ENCODE measurements around the gene B3GLCT.
A peak's percentile ranks its signal among the peaks of the same experiment; 100 is the strongest.
"Not testable (repeated sequence)": the region's sequence is repeated elsewhere in the genome, so short reads cannot be mapped to it uniquely, and the experiment has no call there.

Gene B3GLCT

DNA sequence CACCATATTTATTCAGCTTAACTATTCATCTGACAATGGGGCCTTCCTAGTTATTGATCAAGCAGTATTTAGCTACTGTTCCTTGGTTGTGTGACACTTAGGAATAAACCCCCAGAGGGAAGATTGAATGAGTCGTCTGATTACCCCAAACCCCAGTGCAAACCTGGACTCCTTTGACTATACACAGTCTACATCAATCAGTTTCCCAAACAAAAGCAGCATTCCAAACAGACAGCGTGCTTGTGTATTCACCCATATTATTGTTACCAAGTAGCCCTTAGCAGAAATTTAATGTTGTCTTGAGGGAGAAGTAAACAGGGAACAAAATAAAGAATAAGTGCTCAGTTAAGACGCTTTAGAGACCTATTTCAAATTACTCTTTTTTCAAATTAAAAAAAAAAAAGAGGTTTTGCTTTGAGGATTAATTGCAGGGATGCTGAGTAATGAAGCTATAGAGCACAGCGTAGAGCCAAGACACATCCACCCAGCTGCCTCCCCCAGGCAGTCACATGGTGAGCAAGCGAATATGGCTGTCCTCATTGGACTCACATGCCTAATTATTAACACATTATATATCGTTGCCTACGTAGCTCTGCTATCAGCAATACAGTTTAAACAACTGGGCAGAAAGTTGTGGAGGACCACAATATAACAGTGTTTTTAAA lies 14.7 kb upstream of the B3GLCT start:
- DNase-seq, result no peak

DNA sequence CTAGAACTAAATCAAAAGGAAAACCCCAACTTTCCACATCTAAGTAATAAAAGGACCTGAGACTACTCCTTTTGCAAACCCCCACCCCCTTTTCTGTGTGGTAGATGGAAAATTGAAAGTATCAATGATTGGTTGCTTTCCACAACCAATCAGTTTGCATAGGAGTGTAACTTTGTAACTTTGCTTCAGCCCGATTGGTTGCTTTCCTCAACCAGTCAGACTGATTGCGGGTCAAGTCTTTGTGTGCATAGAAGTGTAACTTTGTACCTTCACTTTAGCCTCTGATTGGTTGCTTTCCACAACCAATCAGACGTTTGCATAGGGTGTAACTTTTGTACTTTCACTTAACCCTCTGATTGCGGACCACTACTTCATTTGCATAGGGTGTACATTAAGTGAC lies 8.0 kb upstream of the B3GLCT start:
- DNase-seq, result no peak

GRCh38 chr13:31192306-31192705 lies 7.5 kb upstream of the B3GLCT start:
- DNase-seq, result no peak

- no peak for DNase-seq
Observed at GRCh38 chr13:31195616-31196015, 4.2 kb upstream of the B3GLCT start.

DNA sequence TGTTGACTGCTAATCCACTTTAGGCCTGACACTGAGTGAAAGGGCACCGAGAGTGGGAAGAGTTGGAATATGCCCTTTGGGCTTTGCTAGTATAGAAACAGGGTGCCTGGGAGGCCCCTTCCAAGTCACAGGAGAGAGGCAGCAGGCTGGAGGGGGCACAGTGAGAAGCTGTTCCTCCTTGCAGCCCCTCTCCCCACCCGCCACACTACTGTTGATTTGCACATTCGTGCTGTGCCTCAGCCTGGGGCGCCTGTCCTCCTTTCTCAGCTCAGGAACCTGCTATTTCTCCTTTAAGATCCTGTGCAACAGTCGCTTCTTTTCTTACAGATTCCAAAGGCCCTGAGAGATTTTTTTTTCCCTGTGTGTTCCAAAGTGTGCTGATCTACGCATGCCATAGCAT lies 2.8 kb upstream of the B3GLCT start:
- DNase-seq, result no peak

DNA sequence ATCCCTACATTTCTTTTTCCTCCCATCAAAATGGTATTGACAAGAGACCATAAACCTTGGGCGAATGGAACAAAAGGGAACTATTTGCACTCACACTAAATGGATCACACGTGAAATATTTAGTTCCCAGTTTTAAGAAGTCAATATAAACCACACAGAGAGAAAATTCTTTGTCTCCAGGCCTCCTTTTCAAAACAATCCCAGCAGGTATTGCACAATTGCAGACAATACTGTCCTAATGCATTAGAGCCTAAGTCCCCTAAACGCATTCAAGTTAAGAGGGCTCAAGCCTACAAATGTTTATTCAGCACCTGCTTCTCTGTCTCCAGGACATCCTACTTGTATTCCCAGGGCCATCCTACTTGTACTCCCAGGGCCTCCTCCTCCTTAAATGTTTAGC lies 1.3 kb upstream of the B3GLCT start:
- DNase-seq, result no peak

DNA sequence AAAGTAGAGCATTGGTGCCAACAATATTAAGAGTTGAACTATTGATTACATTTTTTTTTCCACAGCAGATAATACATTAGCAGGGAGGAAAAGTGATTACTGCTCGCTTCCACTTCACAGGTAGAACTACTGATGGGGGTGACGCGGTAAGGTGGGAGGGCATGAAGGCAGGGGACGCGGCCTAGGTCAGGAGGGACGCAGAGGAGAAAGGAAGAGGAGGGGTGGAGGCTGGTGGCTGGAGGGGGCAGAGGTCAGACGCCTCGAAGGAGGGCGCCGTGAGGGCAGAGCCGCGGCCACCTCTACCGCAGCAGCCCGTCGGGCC lies 287 bp upstream of the B3GLCT start:
- no peak for DNase-seq

DNA sequence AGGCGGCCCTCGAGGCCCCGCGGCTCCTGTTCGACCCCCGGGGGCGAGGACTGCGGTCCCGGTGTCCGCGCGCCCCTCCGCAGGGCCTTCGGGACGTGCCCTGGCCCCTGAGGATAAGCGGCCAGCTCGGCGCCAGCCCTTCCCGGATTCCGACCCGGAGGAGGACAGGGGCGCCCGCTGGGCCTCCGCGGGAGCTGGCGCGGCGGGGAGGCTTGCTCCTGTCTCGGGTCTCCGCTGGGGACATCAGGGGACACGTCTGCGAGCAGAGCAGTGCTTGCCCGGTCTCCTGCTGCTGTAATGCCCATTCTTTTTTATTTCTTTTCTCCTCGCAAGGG lies 829 bp downstream of the B3GLCT start:
- peak; percentile 43 for DNase-seq

DNA sequence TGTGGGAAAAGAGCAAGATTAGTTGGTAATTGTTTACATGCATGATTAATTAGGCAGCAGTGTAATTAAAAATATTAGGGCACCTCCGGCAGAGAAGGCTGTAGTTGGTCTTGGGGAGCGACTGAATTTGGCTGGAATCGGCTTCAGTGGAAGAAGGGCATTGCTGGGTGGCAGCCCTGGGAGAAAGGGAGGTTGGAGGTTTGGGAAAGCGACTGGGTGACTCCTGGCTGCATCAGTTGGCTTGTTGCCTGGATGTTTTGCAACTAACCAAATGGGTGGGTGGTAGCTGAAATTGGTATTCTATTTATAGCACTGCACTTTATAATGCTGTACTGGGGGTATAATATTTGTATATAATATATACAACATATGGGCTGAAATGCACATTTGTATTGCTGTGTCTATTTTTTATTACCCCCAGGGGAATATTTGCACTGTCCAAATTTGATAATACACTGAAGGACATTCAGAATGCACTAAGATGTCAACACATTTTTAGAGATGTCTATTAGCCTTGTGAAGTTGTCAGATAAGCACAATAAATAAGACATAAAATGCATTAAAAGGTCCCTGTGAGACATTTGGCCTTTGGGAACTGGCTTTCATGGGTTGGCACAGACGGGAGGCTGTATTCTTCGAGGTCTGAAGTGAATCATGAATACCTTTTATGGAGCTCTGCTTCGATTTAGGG lies 1.7 kb downstream of the B3GLCT start:
- DNase-seq, result no peak

- DNase-seq, result no peak
Observed at GRCh38 chr13:31204592-31204991, 4.8 kb downstream of the B3GLCT start.

DNA sequence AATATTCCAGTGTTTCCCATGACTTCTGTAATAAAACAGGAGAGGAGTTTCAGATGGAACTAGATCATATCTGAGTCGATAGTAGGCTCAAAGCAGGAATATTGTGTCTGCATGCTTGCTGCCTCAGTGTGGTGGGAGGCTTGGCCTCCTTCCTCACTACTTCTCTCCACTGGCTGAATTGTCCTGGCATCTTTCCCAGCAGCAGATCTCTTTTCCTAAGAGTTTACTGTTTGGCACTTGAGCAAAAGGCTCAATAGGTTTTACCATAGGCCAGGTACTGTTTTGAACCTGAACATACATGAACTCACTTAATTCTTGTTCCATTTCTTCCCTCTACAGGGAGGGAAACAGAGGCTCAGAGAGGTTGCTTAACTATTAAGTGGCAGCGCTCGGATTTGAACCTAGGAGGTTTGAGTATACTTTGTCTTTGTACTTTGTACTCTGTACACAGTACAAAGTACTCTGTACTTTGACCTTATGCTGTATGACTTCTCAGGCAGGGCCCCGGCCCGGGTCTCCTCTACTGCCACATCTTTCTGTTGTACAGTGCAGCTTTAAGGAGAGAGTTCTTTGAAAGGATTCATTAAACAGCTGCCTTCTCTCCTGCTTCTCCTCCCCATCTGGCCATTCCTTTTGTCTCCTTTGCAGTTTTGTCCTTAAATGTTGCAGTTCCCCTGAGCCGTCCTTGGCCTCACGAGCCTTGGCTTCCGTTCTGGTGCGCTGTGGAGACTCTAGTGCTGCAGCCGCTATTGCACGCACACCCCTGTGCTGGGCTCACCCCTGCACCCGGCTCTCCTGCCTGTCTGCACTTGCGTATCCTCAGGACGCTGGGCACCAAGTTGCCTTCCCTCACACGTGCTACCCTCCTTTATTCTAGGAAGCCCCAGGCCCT lies 8.1 kb downstream of the B3GLCT start:
- DNase-seq, result no peak

DNA sequence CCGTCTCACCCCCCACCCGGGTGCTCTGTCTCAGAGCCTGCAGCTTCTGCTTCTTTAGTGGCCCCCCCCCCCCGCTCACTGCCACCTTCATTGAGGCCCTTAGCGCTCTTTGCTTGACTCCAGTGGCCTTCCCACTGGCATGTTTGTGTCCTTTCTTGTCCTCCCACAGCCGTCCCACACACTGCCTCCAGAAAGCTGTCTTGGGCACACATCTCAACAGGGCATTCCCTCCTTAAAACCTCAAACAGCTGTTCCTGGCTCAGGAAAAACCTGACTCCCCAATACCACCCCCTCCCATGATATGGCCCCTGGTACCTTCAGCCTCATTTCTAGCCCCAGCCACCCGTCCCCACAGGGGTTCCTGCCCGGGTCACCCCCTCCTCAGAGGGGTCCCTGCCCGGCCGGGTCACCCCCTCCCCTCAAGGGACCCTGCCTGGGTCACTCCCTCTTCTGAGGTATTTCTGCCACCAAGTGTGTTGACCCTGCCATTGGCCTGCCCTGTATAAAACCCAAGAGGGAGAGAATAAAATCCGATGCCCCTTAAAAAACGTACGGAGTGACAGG lies 8.9 kb downstream of the B3GLCT start:
- no peak for DNase-seq

- DNase-seq, result no peak
Observed at GRCh38 chr13:31209172-31209840, 9.5 kb downstream of the B3GLCT start.

- no peak for DNase-seq
Observed at GRCh38 chr13:31209841-31210210, 10.1 kb downstream of the B3GLCT start.

DNA sequence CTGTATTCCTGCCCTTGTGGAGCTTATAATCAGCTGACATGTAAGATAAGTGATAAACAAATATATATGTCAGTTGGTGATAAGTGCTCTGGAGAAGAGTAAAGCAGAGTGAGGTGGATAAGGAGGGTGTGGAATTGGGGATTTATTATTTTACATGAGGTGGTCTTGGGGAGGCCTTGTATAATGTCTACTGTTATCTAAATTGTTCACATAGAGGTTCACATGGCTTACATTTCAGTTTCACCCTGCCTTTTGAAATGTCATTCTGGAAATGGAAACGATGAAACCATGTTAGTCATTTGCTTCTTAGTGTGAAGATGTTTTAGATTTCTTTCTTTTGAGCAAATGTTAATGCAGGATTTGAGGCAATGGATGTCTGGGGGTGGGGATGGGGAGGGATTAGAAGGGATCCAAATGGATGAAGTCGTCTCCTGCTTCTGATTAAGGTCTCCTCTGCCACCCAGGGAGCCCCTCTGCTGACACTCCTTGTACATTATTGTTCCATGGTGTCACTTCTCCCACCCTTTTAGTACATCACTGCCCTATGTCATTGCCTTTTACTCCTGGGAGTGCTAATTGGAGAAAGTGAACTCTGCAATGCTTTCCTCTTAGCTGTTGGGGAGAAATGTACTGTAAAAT lies 14.0 kb downstream of the B3GLCT start:
- DNase-seq, result no peak

- DNase-seq, result no peak
Observed at GRCh38 chr13:31214435-31214834, 14.7 kb downstream of the B3GLCT start.

DNA sequence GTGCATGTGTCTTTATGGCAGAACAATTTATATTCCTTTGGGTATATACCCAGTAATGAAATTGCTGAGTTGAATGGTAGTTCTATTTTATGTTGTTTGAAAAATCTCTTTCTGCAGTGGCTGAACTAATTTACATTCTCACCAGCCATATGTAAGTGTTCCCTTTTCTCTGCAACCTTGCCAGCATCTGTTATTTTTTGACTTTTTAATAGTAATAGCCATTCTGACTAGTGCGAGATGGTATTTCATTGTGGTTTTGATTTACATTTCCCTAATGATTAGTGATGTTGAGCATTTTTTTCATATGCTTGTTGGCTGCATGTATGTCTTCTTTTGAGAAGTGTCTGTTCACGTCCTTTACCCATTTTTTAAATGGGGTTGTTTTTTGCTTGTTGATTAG lies 17.1 kb downstream of the B3GLCT start:
- not testable (repeated sequence) for DNase-seq

DNA sequence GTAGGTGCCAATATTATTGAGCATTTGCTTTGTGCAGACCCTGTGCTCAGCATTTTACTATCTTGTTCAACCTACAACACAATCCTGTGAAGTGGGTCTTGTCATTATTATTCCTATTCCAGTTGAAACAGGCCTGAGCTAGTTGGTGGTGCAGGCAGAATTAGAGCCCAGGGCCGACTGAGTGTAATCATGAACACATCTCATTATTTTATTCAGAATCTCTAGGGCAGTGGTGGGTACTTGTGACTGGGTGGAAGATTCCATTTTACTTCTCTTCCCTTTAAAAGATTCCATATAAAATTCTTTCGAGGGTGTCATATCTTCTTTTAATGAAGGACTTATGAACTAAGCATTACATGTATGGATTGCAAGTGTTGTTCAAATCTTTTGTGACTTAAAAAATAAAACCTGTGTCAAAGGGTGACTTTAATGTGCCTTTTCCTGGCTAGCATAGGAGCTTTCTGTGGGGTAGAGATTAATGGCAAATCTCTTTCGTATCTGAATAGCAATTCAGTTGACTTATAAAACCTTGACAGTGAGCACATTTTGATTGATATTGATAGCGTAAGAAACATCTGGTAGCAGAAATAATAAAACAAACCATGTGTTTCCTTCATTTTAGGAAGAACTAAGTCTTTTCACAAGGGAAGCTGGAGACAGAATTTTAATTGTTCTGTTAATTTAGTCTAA lies 20.3 kb downstream of the B3GLCT start:
- DNase-seq, result no peak

DNA sequence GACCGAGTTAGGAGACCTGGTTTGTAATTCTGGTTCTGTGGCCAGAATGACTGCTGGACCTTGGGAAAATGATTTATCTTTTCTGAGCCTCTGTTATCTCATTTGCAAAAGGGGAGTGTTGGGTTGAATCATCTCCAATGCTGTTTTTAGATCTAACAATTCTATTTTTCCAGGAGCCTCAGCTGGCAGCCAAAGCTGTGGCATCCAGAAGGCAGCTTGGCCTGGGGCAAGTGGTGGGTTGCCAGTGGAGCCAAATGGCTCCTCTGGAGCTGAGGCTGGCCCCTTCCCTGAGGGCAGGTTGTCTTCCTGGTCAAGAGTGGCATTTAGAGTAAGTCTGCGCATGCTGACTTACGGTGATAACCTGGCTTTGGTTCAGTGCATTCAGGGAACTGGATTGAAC lies 21.3 kb downstream of the B3GLCT start:
- no peak for DNase-seq

- no peak for DNase-seq
Observed at GRCh38 chr13:31223215-31223614, 23.4 kb downstream of the B3GLCT start.

GRCh38 chr13:31223640-31224039 lies 23.9 kb downstream of the B3GLCT start:
- no peak for DNase-seq

GRCh38 chr13:31224174-31224669 lies 24.4 kb downstream of the B3GLCT start:
- DNase-seq, result no peak

Measured in CD4-positive, alpha-beta T cell treated with Interferon gamma for 1 hour (primary cell).